Thyroid gland (tissue), 4 donors: ENCODE data around the gene RASD1.

Experiments
- CTCF ChIP-seq, 6 experiments: fragments of 200-600 bp in 3 of 6; fragments of 450-650 bp in 3 of 6; sonication (generic) in 3 of 6; IDR thresholded peaks; one replicate each; pipeline ENCODE4 v1.5.1; 2016 to 2019; ENCODE audit warnings: antibody characterized with exemption in 6 of 6, mild to moderate bottlenecking in 2 of 6, inconsistent platforms in 1 of 6, moderate library complexity in 1 of 6
- POLR2A ChIP-seq, 2 donors: fragments of 450-650 bp; IDR thresholded peaks; one replicate each; pipeline ENCODE4 v1.6.1; 2017; ENCODE audit warnings: antibody characterized with exemption in 2 of 2, mild to moderate bottlenecking in 2 of 2, moderate library complexity in 1 of 2

- no peak for TF ChIP-seq POLR2A (IDR thresholded peaks at IDR 0.05)
- no peak for TF ChIP-seq CTCF (IDR thresholded peaks at IDR 0.05)
Observed at GRCh38 chr17:17506893-17507464, 10.8 kb upstream of the RASD1 start.
